ENCODE results near the gene DDX10.

Gene DDX10

GRCh38 chr11:108912581-108912980, 247.7 kb downstream of the DDX10 start:
- Histone ChIP-seq H3K4me3 (no peak overlapping the region), H3K9ac (ENCODE audit: insufficient read length) (no peak overlapping the region), H3K36me3 (ENCODE audit: insufficient read depth, low read length) (no peaks in the 10 kb centered on the region), H3K27ac (no peak overlapping the region), H3K9me3 (ENCODE audit: low read depth, low read length) (no peaks in the 10 kb centered on the region)
- TF ChIP-seq FOXP2 (optimal IDR thresholded peaks at IDR 0.05; ENCODE audit: control extremely low read depth, extremely low read length, insufficient read depth) (no peak), POLR2AphosphoS5 (IDR thresholded peaks at IDR 0.05; ENCODE audit: borderline replicate concordance, low read depth, low read length) (no peak), EZH2 (IDR thresholded peaks at IDR 0.05) (no peak)
- no peak for DNase-seq (ENCODE audit: low read depth, low spot score)

- TF ChIP-seq POLR2AphosphoS5 (IDR thresholded peaks at IDR 0.05; ENCODE audit: borderline replicate concordance, low read depth, low read length) (no peak), EZH2 (IDR thresholded peaks at IDR 0.05) (no peak)
- Histone ChIP-seq H3K9me3 (ENCODE audit: low read depth, low read length) (no peaks in the 10 kb centered on the region), H3K9ac (ENCODE audit: insufficient read length) (no peak overlapping the region), H3K4me3 (no peak overlapping the region), H3K36me3 (ENCODE audit: insufficient read depth, low read length) (peaks cover 3% of the 10 kb centered on the region; the same call in 1 of the 2 replicates), H3K27ac (no peak overlapping the region)
- no peak for DNase-seq (ENCODE audit: low read depth, low spot score)
Observed at GRCh38 chr11:108913204-108913603, 248.3 kb downstream of the DDX10 start.

DNA sequence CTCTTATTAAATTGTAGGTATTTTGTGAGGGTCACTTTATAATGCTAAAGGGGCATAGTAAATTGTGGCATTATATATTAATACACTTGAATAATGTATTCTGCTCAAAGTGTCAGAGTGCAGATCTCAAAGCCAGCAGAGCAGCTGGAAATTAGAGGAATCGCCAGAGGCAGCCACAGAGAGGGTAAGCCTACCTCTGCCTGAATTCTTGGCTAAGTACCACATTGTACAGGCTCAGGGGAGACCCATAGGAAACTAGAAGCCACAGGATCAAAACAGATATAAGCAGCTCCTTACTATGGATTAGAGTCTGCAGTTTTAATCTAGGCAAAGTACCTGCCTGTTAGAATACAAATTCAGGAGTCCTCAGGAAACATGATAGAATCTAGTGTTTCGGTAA, 249.3 kb downstream of the DDX10 start:
- TF ChIP-seq POLR2AphosphoS5 (IDR thresholded peaks at IDR 0.05; ENCODE audit: borderline replicate concordance, low read depth, low read length) (no peak), EZH2 (IDR thresholded peaks at IDR 0.05) (no peak), FOXP2 (optimal IDR thresholded peaks at IDR 0.05; ENCODE audit: control extremely low read depth, extremely low read length, insufficient read depth) (no peak)
- Histone ChIP-seq H3K9me3 (ENCODE audit: low read depth, low read length) (no peaks in the 10 kb centered on the region), H3K36me3 (ENCODE audit: insufficient read depth, low read length) (peaks cover 3% of the 10 kb centered on the region; the same call in 1 of the 2 replicates), H3K9ac (ENCODE audit: insufficient read length) (no peak overlapping the region), H3K27ac (no peak overlapping the region), H3K4me3 (no peak overlapping the region)
- DNase-seq (ENCODE audit: low read depth, low spot score), result no peak

DNA sequence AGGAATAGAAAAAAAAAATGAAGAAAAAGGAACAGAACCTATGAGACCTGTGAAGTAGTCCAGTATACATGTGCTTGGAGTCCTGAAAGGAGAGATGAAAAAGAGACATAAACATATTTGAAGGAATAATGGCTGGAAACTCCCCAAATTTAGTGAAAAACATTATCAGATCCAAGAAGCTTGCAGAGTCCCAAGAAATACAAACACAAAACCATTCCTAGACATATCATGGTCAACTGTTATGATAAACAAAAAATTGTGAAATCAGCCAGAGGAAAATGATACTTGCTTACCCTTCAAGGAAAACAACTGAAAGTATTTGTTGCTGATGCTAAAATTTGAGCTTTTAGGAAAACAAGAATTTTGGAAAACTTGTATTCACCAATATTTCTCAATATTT, 250.1 kb downstream of the DDX10 start:
- Histone ChIP-seq H3K9me3 (ENCODE audit: low read depth, low read length) (no peaks in the 10 kb centered on the region), H3K9ac (ENCODE audit: insufficient read length) (no peak overlapping the region), H3K4me3 (no peak overlapping the region), H3K36me3 (ENCODE audit: insufficient read depth, low read length) (peaks cover 3% of the 10 kb centered on the region; the same call in 1 of the 2 replicates), H3K27ac (no peak overlapping the region)
- no peak for DNase-seq (ENCODE audit: low read depth, low spot score)
- TF ChIP-seq POLR2AphosphoS5 (IDR thresholded peaks at IDR 0.05; ENCODE audit: borderline replicate concordance, low read depth, low read length) (no peak), FOXP2 (optimal IDR thresholded peaks at IDR 0.05; ENCODE audit: control extremely low read depth, extremely low read length, insufficient read depth) (no peak), EZH2 (IDR thresholded peaks at IDR 0.05) (no peak)

DNA sequence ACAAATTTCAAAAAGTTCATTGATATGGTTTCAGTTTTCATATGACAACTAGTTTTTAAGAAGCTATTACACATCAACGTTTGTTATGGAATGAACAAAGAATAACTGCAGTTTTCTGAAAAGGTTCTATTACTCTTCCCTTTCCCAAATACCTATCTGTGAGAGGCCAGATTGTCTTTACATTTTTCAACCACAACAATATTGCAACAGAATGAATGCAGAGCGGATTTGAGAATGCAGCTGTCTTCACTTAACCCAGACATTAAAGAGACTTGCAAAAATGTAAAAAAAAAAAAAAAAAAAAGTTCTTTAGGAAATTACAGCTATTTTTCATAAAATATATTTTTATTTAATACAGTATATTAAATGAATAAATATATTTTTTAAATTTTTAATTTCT, 250.8 kb downstream of the DDX10 start:
- Histone ChIP-seq H3K9me3 (ENCODE audit: low read depth, low read length) (no peaks in the 10 kb centered on the region), H3K9ac (ENCODE audit: insufficient read length) (no peak overlapping the region), H3K4me3 (no peak overlapping the region), H3K36me3 (ENCODE audit: insufficient read depth, low read length) (peaks cover 3% of the 10 kb centered on the region; the same call in 1 of the 2 replicates), H3K27ac (no peak overlapping the region)
- TF ChIP-seq FOXP2 (optimal IDR thresholded peaks at IDR 0.05; ENCODE audit: control extremely low read depth, extremely low read length, insufficient read depth) (no peak), EZH2 (IDR thresholded peaks at IDR 0.05) (no peak), POLR2AphosphoS5 (IDR thresholded peaks at IDR 0.05; ENCODE audit: borderline replicate concordance, low read depth, low read length) (no peak)
- DNase-seq (ENCODE audit: low read depth, low spot score), result no peak

DNA sequence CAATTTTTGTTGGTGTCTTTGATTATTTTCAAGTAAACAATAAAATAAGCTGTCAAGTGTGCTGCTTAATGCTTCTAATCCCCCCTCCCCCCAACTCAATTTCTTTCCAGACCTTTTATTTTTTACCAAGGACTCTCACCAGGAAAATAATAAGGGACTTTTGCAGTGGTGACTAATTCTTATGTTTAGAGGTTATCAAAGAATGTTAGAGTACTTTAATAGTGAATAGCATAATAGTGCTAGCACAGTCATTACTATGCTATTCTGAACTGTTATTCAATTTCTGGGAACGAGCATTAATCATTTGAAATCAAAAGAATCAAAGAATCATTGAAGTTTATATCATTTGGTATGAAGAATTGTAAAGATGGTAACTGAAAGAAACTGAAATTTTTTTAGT, 251.4 kb downstream of the DDX10 start:
- TF ChIP-seq FOXP2 (optimal IDR thresholded peaks at IDR 0.05; ENCODE audit: control extremely low read depth, extremely low read length, insufficient read depth) (no peak), POLR2AphosphoS5 (IDR thresholded peaks at IDR 0.05; ENCODE audit: borderline replicate concordance, low read depth, low read length) (no peak), EZH2 (IDR thresholded peaks at IDR 0.05) (no peak)
- Histone ChIP-seq H3K36me3 (ENCODE audit: insufficient read depth, low read length) (peaks cover 3% of the 10 kb centered on the region; the same call in 1 of the 2 replicates), H3K9me3 (ENCODE audit: low read depth, low read length) (no peaks in the 10 kb centered on the region), H3K4me3 (no peak overlapping the region), H3K27ac (no peak overlapping the region), H3K9ac (ENCODE audit: insufficient read length) (no peak overlapping the region)
- no peak for DNase-seq (ENCODE audit: low read depth, low spot score)

GRCh38 chr11:108916935-108917334, 252.1 kb downstream of the DDX10 start:
- no peak for TF ChIP-seq EZH2 (IDR thresholded peaks at IDR 0.05)
- TF ChIP-seq FOXP2 (optimal IDR thresholded peaks at IDR 0.05; ENCODE audit: control extremely low read depth, extremely low read length, insufficient read depth), result no peak
- Histone ChIP-seq H3K4me3 (no peak overlapping the region), H3K27ac (no peak overlapping the region), H3K9ac (ENCODE audit: insufficient read length) (no peak overlapping the region), H3K9me3 (ENCODE audit: low read depth, low read length) (no peaks in the 10 kb centered on the region), H3K36me3 (ENCODE audit: insufficient read depth, low read length) (peaks cover 3% of the 10 kb centered on the region; the same call in 1 of the 2 replicates)
- no peak for DNase-seq (ENCODE audit: low read depth, low spot score)

- Histone ChIP-seq H3K9me3 (ENCODE audit: low read depth, low read length) (no peaks in the 10 kb centered on the region), H3K36me3 (ENCODE audit: insufficient read depth, low read length) (peaks cover 3% of the 10 kb centered on the region; the same call in 1 of the 2 replicates), H3K4me3 (no peak overlapping the region), H3K27ac (no peak overlapping the region), H3K9ac (ENCODE audit: insufficient read length) (no peak overlapping the region)
- no peak for TF ChIP-seq FOXP2 (optimal IDR thresholded peaks at IDR 0.05; ENCODE audit: control extremely low read depth, extremely low read length, insufficient read depth)
- TF ChIP-seq POLR2AphosphoS5 (IDR thresholded peaks at IDR 0.05; ENCODE audit: borderline replicate concordance, low read depth, low read length), result no peak
- TF ChIP-seq EZH2 (IDR thresholded peaks at IDR 0.05), result no peak
- DNase-seq (ENCODE audit: low read depth, low spot score), result no peak
Observed at GRCh38 chr11:108921211-108921610, 256.3 kb downstream of the DDX10 start.

GRCh38 chr11:108922241-108922640, 257.4 kb downstream of the DDX10 start:
- no peak for DNase-seq (ENCODE audit: low read depth, low spot score)
- H3K9ac ChIP-seq (ENCODE audit: insufficient read length), result no peak overlapping the region

More at GRCh38 chr11:108922241-108922640, 257.4 kb downstream of the DDX10 start:
- Histone ChIP-seq H3K27ac (no peak overlapping the region), H3K4me3 (no peak overlapping the region), H3K9me3 (ENCODE audit: low read depth, low read length) (no peaks in the 10 kb centered on the region), H3K36me3 (ENCODE audit: insufficient read depth, low read length) (peaks cover 3% of the 10 kb centered on the region; the same call in 1 of the 2 replicates)
- TF ChIP-seq FOXP2 (optimal IDR thresholded peaks at IDR 0.05; ENCODE audit: control extremely low read depth, extremely low read length, insufficient read depth) (no peak), EZH2 (IDR thresholded peaks at IDR 0.05) (no peak), POLR2AphosphoS5 (IDR thresholded peaks at IDR 0.05; ENCODE audit: borderline replicate concordance, low read depth, low read length) (no peak)
